ENCODE data around the gene RPS4Y2.

Gene RPS4Y2

DNA sequence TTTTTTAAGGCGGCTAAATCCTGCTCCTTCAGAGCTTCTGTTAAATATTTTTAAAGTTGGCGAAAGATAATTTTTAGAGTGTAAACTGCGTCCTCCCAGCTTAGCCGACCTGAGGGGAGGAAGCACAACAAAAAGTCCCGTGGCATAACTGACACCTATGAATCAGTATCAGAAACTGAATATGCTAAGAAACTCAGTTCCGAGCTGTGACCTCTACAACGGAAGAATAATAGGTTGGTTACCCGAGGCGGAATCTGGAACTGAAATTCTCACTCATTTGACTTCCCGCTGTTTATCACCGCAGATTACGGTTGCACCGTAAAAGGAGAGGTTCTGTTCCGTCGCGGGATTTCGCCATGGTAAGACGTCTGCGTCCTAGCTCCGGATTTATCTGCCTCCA, at the start of gene RPS4Y2:
Gene RPS4Y2, plus strand, starts transcription at position 301 of the 400 bp plus-strand sequence. Its CDS starts 56 bp downstream, at position 357.
- DNase-seq: no peak

DNA sequence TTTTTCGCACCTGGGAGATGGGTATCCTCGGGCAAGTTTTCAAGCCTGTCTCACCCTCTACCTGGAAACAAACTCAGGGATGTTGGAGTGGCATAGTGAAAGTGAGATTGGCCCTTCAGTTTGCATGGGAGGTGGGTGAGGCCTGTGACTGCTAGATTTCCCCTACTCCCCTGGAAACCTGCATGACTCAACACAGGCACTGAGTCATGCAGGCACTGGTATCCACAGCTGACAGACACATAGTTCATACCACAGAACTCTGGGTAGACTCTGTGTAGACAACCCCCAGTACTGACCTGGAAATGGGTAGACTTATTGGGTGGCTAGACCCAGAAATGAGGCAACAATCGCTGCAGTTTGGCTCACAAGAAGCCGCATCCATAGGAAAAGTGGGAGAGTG, 41.5 kb upstream of the RPS4Y2 start:
- no peak for DNase-seq

DNA sequence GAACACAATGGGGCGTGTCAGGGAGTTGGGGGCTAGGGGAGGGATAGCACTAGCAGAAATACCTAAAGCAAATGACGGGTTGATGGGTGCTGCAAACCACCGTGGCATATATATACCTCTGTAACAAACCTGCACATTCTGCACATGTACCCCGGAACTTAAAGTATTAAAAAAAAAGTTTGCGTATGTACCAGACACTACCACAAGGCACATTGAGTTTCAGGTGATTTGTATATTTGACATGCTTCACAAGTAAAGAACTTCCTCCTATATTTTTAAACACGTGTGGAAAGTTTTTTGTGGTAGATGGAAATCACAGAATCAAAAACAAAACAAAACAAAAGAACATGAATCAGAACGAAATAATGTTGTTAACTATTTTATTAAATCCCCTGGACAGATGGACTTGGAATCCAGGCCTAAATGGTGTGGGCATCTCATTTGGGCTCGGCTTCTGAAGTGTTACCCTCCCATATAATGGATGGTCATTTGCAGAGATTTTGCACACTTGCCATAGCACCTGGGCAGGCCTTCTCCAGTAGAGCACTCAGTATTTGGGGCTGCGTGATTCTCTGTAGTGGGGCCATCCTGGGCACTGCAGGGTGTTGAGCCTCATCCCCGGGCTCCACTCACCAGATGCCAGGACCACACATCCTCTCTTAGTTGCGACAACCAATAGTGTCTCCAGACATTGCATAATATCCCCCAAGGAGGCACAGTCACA, 29.6 kb upstream of the RPS4Y2 start:
- no peak for DNase-seq

DNA sequence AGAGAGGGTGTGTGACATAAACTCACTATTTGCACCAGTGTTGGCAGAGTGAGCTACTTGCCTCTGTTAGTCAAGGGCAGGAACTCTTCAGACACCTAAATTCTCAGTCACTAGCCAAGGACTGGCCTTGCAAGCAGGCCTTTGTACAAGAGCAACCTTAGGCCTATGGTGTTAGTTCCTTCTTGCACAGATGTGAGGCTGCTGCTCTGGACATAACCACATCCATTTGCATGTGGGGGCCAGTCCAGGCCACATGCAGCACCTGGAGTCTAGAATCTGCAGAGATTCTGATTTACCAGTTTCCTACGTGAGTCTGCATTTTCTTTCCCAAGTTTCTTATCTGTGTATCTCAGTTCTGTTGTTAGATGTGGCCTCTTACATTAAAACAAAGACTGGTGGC, 20.7 kb upstream of the RPS4Y2 start:
- DNase-seq: no peak

DNA sequence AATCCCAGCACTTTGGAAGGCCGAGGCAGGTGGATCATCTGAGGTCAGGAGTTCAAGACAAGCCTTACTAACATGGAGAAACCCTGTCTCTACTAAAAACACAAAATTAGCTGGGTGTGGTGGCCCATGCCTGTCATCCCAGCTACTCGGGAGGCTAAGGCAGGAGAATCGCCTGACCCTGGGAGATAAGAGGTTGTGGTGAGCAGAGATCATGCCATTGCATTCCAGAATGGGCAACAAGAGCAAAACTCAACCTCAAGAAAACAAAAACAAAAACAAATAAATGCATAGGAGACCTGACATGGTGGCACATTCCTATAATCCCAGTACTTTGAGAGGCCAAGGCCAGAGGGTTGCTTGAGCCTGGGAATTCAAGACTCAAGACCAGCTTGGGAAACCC, 16.1 kb upstream of the RPS4Y2 start:
- no peak for DNase-seq

DNA sequence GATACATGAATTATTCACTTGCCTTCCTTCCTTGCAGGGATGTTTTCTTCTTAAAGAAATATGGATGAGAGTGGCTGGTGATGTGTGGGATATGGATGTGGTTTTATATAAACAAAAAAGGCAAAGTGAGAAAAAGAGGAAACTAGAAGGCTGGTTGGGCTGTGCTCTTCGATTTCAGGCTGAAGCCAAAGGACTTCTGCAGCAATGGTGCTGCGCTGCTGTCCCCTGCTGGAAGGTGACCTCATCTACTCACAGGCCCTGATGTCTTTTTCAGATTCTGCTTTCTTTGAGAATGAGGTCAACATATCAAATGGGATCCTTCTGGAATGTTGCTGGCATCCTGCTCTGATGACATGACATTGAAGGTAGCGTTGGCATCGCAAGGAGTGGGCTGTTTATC, 15.3 kb upstream of the RPS4Y2 start:
- DNase-seq: no peak

DNA sequence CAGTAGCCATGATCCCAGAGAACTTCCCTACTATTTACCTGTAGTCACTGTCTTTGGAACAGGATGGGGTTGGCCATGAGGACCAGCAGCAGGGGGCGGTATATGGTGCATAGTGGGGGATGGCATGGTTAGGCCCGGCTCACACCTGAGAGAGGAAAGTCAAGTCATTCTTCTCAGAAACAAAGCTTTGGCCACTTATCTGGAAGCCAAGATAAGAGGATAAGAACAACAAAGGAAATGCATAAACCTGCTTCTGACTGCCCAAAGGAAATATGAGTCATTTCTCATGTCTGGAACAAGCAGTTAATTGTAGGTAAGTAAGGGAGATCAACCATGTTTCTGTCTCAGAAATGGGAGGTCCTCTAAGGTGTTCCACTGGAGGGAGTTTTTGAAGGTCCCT, 10.8 kb upstream of the RPS4Y2 start:
- no peak for DNase-seq

DNA sequence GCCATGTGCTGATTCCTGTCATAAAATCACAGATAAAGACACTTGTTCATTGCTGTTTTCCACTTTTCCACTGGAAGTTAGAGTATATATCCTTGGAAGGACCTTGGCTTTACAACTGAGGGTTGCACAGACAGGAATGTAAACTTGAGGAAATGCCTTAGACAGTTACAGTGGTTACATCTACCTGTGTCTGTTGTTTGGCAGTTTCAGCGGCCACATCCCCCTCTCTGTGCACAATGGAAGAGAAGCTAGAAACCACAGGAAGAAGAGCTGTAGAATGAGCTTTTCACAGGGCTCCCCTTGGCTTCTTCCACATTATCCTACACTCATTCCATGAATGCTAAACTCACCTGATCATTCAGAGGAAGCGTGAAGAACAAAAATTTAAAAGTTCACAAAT, 9.0 kb upstream of the RPS4Y2 start:
- no peak for DNase-seq

DNA sequence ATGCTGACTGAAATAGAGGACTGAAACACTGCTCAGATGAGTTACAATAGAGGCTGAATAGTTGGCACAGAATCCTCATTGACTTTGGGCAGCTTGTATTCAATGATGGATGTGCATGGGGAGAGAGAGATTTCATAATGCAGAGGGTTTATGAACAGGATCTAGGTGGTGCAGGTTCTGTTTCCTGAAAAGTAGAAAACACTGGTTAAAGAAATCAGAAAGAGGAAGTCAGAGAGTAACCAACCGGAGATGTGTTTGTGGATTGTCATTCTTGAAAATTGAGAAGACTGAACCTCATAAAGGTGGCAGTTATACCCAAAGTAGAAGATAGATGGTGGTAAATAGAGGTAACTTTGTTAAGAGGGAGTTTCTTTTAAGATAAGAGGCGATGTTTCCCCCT, 8.0 kb downstream of the RPS4Y2 start:
- DNase-seq: no peak

DNA sequence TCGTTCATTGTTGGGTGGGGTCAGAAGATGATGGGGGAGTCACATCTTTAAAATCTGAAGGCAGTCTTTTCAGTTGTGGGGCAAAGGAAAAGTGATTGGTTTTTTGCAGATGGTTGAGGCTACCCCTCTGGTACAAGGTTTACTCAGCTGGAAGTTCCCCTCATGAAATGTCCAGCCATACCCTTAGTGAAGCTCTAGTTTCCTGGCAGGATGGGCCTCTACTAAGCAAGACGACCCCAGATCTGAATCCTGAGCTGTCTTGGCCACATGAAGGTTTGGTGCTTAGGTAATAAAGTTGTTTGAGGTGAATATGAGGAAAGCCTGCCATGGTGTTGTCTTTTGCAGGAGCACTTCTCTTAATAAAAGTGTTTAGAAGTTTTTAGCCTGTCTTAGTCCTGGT, 9.2 kb downstream of the RPS4Y2 start:
- no peak for DNase-seq

DNA sequence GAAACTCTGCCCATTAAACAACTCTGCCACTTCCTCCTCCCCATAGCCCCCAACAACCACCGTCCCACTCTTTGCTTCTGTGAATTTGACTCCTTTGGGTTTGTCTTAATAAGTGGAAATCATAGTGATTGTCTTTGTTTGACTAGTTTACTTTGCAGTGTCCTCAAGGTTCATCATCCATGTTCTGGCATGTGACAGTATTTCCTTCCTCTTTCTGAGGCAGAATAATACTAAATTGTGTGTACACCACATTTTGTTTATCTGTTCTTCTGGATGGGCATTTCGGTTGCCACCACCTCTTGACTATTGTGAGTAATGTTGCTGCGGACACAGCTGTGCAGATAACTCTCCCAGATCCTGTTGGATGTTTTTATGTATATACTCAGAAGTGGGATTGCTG, 14.8 kb downstream of the RPS4Y2 start:
- no peak for DNase-seq

DNA sequence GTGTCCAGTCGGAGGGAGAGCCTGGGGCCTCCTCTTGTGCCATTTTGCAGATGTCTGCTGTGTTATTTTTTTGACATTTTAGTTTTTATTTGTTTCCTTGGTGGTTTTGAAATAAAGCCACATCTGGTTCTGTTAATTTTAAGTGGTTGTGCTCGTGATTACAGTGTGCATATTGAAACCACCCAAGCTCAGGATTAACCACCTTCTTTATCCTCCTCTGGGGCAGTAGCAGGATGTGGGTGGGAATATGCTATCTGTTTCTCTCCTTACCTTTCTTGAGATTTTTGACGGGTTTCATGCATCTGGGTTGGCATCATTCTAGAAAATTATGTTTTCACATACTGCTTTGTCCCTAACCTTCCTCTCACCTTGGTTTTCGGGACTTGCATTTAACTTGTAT, 20.2 kb downstream of the RPS4Y2 start:
- DNase-seq: no peak

DNA sequence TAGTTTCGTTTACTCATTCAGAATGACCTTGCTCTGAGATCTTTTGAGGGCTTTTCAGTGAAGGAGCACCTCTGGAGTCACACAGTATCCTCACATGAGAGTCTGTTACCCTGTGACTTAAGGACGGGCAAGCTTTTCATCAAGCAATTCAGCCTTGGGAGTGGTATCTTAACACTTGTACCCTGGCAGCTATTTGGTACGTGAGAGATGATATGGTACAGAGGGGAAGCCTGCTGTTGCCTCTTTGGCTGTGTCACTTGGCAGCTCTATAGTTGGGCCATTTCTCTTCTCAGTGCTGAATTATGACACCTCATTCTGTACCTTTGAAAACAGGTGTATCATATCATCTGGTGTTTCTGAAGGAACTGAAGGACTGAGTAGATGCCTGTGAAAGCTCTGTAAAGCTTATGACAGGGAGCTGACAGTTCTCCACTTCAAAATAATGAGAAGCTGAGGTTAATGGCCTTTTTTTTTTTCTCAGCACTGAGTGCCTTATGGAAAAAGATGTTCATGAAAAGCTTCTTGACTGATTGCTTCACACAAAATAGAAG, 24.3 kb downstream of the RPS4Y2 start:
- no peak for DNase-seq

DNA sequence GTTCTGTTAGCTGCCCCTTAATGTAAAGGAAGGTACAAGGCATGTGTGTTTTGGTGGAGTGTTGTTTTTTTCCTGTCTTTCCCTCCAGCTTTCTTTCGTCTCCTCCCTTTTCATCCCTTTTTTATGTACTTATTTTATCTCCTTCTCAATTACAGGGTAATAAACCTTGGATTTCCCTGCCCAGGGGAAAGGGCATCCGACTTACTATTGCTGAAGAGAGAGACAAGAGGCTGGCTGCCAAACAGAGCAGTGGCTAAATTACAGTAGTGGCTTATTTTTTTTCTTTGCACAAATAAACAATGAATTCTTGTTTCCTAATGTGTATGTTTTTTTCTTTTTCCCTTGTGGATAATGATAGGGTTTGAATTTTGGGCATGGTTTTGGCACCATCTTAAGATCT, 24.9 kb downstream of the RPS4Y2 start:
- no peak for DNase-seq

DNA sequence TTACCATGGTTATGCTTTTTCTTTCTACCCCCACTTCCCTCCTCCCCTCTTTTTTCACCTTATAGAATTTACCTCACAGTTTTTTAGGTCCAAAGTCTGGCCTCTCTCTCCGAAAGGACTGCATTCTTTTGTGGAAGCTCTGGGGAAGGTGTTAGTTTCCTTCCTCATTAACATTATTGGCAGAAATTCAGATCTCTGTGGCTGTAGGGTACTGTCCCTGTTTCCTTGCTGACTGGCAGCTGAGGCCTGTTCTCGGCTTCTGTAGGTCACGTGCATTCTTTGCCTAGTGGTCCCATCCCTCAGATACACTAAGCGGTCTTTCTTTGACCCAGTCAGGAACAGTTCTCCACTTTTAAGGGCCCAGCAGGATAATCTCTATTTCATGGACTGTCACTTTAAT, 25.5 kb downstream of the RPS4Y2 start:
- DNase-seq: no peak

DNA sequence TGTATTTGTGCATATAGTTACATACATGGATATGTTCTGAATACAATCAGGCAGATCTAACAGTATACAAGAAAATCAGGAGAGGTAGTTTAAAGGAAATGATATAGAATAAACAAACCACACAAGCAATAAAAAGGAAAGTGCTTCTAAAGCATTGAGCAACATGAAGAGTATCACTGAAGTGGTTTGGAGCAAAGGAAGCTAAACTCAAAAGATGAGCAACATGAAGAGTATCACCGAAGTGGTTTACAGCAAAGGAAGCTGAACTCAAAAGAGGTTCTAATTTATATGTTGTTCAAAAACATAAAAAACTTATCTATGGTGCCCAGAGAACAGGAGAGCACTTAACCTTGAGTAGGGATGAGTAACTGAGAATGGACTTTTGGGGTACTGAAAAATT, 29.1 kb downstream of the RPS4Y2 start:
- DNase-seq: no peak

DNA sequence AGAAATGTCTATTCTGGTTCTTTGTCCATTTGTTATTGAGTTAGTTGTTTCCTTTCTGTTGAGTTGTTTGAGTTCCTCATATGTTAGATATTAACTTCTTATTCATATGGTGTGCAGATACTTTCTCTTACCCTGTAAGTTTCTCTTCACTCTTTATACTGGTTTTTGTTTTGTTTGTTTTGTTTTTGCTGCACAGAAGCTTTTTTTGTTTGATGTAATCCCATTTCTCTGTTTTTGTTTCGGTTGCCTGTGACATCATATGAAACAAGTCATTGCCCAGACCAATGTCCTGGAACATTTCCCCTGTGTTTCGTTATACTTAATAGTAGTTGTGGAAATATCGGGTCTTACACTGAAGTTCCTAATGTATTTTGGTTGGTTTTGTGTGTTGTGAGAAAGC, 31.2 kb downstream of the RPS4Y2 start:
- DNase-seq: no peak

DNA sequence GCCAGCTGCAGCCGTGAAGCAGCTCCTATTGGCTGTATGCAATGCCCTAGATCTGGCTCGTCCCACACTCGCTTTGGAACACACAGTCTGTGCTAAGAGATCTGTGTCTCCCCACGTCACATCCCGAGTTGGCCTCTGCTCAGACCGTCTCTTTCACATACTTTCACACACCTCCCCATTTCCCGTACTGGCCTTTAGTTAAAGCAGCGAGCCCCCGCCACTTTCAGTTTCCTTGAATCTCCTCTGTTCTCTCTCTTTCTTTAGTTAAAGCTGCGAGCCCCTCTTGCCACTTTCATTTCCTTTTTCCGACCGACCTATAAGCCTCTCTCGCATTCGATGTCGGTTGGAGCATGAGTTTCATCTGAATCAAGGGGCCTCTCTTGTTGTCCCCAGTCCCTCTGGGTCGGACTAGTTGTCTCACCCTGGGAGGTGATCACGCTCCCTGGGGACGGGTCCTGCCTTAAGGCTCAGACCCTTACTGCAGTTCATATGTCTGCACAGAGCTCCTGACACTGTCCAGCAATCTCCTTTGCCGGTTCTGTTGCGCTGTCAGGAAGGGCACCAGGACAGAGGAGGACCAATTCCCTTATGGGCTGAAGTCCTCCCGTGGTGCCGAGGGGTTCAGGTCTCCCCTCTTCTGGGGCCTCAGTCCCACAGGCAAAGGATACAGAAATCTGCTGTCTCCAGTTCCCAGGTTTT, 42.6 kb downstream of the RPS4Y2 start:
- no peak for DNase-seq

DNA sequence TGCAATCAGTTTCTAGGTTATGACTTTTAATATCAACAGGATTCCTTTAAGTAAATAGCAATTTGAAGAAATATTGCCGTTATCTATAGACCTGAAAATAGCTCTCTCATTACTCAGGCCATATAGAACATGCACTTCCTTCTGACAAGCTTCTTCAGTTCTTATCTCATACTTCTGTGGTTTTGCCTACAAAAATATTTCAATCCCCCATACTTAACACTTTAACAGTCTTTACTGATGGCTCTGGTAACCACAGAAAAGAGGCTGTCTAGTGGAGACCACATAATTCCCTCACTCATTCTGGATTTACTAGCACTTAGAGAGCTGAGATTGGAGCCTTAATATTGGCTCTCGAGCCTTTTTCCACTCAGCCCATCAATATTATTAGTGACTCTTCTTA, 46.8 kb downstream of the RPS4Y2 start:
- no peak for DNase-seq

DNA sequence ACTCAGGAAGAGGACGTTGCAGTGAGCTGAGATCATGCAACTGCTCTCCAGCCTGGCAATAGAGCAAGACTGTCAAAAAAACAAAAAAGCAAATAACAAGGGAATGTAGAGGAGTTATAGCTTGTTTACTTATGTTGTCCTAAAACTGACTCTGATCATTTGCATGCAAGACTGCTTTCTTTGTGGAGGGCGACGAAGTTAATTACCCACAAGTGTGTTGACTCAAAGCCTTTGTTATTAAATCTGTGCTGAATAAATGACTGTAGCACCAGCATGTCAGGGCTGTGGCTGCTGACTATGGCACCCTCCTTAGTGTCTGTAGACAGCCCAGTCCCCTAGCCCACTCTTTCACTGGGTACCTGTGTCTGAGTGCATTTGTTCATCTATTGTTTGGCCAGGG, 50.3 kb downstream of the RPS4Y2 start:
- DNase-seq: no peak

DNA sequence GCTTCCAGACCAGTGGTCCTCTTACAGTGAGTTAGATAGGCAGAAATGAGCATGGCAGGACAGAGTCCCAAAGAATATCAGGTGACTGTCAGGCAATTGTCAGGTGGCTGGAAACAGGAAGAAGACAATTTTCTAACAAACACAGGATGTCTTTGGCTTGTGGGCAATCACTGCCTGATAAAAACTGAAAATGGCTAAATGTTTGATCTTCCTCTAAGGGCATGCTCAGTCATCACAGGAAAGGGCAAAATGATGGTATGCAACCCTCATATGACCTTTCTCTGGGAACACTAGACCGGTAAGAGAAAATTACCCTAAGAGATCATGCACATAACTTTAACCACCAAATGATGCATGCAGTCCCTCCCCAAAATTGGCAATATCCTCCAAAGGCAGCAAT, 57.6 kb downstream of the RPS4Y2 start:
- no peak for DNase-seq

DNA sequence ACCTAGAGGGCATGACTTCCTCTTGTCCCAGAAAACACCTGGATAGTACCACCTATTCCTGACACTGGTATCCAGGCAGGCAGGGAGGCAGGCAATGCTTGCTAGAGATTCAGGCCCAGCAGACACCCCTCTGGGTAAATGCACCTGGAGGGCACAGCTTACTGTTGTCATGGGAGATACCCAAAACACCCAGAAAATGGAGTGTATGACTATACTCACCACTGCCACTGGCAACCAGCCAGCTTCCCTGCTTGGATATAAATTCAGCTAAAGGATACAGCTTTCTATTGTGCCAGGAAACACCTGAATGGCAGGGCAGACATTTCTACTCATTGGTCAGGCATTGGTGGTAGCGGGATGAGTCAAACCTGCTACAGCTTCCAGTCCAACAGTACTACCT, 58.9 kb downstream of the RPS4Y2 start:
- DNase-seq: no peak

DNA sequence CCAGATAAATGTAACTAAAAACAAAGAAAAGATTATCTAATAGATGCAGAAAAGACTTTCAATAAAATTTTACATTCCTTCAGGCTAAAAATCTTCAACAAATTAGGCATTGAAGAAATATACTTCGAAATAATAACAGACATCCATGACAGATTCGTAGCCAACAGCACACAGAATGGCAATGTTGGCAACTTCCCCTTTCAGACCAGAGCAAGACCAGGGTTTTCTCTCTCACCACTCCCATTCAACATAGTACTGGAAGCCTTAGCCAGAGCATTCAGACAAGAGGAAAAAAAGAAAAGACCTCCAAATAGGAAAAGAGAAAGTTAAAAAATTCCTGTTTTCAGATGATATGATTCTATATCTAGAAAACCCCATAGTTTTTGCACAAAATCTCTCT, 61.2 kb downstream of the RPS4Y2 start:
- DNase-seq: no peak

Measured in OCI-M1 (cell line).